HG02588 (cell line): ENCODE results near the gene ATG12.
"Not testable (repeated sequence)": the region's sequence is repeated elsewhere in the genome, so short reads cannot be mapped to it uniquely, and the experiment has no call there.

Experiments
- ATAC-seq: cut with Tn5 transposase; IDR thresholded peaks from one replicate; pipeline ENCODE4 v1.9.1; 2021; ENCODE audit warnings: mild to moderate bottlenecking, moderate library complexity; ENCODE audit not compliant: unreplicated experiment

The ATG12 gene

DNA sequence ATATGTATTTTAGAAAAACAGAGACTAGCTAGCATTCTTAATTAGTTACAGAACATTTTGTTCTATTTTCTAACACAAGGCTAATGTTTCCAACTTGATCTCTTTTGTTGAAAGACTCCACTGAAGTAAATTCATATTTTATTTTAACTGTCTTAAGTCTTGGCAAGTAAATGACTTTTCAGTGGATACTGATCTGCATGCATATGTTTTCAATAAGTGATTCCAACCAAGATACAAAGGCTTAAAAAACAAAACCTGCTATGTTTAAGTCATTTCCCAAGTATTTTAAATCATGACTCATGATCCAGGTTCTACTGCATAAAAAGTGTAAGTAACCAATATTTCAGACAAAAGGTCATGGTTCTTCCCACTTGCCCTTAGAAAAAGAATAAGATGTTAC lies 30.6 kb downstream of the ATG12 start:
- ATAC-seq: no peak

DNA sequence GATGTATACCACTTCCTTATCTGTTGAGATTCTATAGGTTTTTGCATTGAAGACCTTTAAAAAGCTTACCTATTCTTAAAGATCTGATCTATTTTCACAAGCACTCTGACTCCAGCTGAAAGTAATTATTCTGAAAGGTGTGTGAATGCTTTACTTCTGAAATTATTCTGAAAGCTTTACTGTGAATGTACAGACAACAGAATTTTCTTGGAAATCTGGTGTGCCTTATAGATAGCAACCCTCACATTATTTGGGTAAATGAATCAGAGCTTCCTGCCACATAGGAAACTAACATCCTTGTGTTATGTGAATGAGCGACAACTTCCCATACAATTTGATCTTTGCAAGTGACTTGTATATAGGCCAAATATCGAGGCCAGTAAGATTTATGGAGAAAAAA lies 31.4 kb downstream of the ATG12 start:
- no peak for ATAC-seq

DNA sequence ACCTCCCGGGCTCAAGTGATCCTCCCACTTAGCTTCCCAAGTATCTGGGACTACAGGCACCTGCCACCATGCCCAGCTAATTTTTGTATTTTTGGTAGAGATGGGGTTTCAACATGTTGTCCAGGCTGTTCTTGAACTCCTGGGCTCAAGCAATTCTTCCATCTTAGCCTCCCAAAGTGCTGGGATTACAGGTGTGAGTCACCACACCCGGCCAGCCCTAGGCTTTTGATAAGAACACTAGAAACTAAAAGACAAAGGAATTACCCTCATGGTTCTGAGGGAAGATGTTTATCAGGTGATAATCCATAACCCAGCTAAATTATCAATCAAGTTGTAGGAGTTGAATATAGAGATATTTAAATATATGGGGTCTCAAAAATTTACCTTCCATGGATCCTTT lies 33.3 kb downstream of the ATG12 start:
- ATAC-seq: not testable (repeated sequence)

DNA sequence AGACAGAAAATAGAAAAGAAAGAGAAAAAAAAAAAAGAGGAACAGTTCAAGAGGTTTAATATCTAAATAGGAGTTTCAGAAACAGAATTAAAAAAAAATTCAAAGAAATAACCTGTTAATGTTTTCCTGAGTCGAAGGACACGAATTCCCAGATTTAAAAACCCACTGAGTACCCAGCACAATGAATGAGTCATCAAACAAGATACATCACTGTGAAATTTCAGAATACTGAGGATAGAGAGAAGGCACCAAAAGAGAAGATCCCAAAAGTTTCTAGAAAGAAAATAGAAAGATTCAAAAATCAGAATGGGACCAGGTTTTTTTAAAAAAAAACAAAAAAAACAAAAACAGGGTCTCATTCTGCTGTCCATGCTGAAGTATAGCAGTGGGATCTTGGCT lies 33.7 kb downstream of the ATG12 start:
- no peak for ATAC-seq

DNA sequence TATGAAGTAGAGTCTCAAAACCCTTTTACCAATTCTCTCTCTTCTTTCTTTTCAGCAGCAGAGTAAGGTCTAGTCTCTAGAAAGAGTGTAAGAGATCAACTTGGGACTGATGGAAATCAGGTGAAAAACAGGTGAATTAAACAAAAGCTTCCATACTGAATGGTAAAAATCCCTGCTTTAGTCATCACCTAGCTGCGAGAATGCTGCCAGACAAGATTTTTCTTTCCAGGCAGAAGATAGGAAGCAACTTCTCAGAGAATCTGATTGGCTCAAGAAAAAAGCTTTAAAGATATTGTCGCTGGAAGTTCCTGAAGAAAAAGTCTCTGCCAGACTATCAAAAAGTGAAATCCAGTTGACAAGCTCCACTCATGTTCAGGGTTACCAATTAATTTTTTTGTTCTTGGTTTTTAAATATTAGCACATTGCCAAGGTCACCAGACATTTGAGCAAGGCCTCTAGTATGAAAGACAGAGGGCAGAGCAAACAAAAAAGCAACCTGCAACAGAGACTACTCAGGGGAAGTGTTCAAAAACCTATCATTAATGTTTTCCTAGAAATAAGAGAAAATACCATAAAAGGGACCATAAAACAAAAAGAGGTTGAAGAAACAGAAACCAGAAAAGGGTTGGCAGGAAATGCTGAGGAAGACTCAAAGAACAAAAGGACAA lies 34.2 kb downstream of the ATG12 start:
- ATAC-seq: no peak

DNA sequence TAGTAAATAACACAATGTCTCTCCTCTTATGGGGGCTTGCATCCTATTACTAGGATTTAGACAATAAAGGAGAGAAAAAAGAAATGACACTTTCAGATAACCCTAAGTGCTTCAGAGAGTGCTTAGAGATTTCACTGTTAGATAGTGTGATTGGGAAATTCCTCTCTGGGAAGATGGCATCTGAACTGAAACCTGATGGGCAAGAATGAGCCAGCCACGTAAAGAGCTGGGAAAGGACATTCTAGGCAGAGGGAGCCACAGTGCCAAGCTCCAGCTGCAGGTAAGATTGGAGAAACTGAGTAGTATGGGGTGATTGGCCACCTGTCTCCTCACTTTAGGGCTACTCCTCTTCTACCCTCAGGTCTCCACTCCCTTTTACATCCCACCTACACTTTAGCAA lies 39.4 kb downstream of the ATG12 start:
- ATAC-seq: no peak

DNA sequence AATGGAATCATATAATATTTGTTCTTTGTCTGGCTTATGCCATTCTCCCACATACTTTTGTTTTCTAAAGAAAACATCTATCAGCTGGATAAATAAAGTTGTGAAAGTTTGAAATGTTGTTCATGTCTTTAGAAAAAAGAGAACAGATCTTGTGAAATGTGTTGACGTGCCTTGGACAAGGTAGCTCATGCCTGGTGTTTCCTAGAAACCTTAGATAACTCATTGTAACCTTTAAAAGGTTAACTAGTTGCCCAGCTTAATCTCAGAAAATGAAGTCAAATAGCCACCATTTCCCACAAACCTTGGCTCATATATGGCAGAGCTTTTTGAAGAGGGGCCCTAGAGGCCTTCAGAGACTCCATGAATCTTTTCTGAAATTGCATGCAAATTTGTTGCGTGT lies 40.2 kb downstream of the ATG12 start:
- no peak for ATAC-seq

DNA sequence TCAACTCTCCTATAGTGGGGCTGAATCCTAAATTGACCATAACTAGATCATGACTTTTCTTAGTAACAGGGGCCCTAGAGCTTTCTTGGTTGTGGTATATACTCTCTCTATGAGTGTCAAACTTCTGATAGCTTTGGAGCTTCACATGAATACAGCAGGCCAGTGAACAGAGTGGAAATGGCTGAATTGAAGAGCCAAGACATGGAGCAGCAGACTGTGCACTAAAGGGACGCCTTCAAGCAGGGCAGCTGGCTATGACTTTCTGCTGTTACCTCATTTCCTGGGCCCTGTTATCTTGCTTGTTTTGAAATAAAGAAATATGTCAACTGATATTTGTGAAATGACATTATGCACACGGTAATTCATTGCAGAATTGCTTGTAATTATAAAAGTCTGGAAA lies 41.3 kb downstream of the ATG12 start:
- no peak for ATAC-seq

DNA sequence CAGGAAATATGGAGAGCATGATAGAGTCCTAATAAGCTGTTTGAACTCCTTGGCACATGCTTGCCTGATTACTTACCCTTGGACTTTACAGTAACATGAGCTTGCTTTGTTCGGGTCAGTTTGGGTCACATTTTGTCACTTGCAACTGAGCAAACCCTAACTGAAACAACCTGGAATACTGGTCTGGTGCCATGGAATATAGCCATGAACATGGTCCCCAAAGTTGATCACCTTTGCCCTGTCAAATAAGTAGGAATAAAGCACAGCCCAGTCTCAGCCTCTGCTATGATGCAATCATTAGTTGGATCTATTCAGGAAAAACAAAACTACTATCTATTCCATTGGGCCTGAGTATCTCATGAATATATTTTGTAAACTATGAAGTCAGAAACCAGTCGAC lies 43.1 kb downstream of the ATG12 start:
- no peak for ATAC-seq

DNA sequence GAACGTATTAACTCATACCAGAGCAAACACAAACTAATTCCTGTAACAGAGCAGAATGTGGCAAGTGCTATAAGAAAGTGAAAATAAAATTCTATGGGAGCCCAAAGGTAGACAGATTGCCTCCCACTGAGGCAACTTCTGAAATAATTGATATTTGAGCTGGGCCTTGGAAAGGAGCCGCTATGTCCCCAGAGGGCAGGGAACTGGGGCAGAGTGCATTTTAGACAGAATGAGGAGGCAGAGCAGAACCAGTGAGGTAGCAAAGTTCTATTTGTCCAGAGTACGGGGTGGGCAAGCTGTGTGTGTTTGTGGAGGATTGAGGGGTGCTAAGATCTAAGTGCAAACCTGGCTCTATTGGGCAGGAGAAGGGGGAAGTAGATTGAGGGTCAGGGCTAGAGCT lies 44.7 kb downstream of the ATG12 start:
- ATAC-seq: no peak

DNA sequence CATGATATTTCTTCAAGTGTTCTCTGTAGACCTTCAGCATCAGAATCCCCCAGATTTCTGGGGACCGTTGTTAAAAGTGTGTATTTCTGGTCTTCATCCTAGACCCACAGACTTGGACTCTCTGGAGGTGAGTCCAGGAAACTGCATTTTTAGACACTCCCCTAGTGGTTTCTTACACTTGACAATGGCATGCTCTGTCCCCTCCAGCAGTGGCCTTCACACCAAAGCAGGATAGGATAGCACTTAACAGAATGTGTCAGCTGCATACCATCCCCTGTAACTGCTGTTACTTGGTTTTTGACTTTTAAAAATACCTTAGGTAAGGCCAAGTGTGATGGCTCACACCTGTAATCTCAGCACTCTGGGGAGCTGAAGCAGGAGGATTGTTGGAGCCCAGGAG lies 45.7 kb downstream of the ATG12 start:
- ATAC-seq: no peak

DNA sequence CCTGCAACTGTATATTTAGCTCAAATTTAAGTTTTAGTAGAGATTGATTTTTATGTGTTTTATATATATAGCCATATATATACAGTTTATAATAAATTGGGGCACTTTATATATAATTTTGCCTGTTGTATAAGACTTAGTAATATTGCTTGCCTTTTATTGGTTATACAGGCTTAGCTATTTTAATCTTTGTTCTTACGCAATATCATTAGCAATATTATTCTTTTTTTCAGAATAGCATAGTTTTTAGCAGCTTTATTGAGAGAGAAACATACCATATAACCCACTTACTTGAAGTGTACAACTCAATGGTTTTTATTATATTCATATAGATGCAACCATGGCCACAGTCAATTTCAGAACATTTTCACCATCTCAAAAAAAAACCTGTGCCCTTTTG lies 52.9 kb downstream of the ATG12 start:
- ATAC-seq: no peak

DNA sequence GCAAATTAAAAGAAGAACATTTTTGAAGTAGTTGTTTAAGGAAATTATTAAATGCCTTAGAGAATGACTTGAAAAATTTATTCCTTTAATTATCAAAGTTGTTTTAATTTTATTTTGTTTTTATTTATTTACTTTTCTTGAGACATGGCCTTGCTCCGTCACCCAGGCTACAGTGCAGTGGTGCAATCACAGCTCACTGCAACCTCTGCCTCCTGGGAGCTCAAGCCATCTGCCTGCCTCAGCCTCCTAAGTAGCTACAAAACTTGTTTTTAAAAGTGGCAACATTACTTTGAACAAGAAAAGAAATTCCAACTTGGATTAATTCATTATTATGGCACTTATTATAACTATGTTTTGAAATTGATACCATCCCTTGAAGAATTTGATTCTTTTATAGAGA lies 53.9 kb downstream of the ATG12 start:
- ATAC-seq: no peak

DNA sequence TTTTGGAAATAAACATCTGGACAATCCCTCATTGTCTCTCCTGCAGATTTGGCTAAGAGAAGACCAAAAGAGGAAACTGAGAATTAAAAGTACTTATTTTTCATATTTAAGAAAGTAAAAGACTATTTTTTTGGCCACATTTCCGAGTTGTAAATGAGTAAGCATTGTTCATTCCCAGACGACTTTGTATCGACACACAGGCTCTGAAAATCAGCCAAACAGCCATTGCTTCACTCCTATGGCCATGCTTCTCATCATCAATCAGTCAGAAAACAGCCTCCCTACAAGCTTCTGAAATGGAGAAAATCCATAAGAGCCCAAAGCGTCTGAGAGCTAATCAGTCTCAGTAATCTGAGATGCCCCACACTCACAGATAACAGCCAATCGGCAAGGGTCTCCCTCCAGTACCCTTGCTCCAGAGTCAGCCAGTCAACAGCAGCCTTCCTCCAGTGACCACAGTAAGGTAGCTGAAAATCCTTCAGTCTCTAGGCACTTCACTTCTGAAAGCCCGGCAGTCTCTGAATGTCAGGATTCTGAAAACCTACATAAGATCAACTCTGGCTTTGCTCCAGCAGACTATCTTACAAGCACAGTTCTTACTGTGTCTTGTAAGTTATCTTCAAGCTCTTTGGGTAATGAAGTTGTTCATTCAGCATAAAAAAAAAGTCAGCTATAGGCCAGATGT lies 55.8 kb downstream of the ATG12 start:
- no peak for ATAC-seq

DNA sequence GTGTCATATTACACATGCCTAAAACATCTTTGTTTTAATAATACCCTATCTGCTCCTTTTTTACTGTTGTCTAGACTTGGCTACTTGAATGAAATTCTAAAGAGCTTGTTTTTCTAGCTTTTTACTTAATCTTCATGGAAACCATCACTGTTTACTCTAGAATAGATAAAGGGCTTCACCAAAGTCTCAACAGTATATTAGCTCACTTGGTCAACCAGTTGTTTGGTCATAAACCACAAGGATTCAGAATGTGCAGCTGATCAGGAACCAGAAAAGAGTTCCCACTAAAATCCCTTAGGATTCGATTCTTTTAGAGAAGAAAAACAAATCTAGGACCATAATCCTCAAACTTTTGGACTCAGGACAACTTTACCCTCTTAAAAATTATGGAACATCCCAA lies 62.9 kb downstream of the ATG12 start:
- ATAC-seq: no peak
